GM12878 (cell line): ENCODE data around the gene REV3L.

Experiments
- ATF2 ChIP-seq: IDR thresholded peaks from 2 replicates; pipeline ENCODE4 v1.6.1; 2012; ENCODE audit warnings: low read length, inconsistent platforms
- CREB1 ChIP-seq: IDR thresholded peaks from 2 replicates; pipeline ENCODE4 v1.6.1; 2012; ENCODE audit warnings: low read depth, mild to moderate bottlenecking, inconsistent platforms
- CTCF ChIP-seq, 3 experiments: IDR thresholded peaks in 2 of 3; conservative IDR thresholded peaks in 1 of 3; 2 replicates each; pipeline ENCODE4 v1.5.1; 2011; ENCODE audit warnings: low read depth in 3 of 3, low read length in 3 of 3, mild to moderate bottlenecking in 3 of 3, control low read depth in 2 of 3, moderate library complexity in 2 of 3, inconsistent platforms in 1 of 3, mixed read lengths in 1 of 3; ENCODE audit not compliant: control insufficient read depth in 2 of 3, insufficient read depth in 1 of 3; ENCODE audit errors: extremely low read depth in 1 of 3
- POLR2AphosphoS5 ChIP-seq: IDR thresholded peaks from 2 replicates; pipeline ENCODE4 v1.6.1; 2011; ENCODE audit warnings: mild to moderate bottlenecking, low read length, inconsistent platforms
- SMAD5 ChIP-seq: IDR thresholded peaks from 2 replicates; pipeline ENCODE4 v1.6.1; 2016; ENCODE audit warnings: antibody characterized with exemption, low read depth

- no peak for TF ChIP-seq CTCF (IDR thresholded peaks at IDR 0.05 in 2 of 3, conservative IDR thresholded peaks at IDR 0.05 in 1 of 3; ENCODE audit: control insufficient read depth in 2 of 3, extremely low read depth in 1 of 3, insufficient read depth in 1 of 3, low read depth in 3 of 3, low read length in 3 of 3)
- TF ChIP-seq CREB1 = no peak
- no peak for TF ChIP-seq POLR2AphosphoS5
- TF ChIP-seq ATF2 = no peak
- no peak for TF ChIP-seq SMAD5
Observed at GRCh38 chr6:111503194-111503593, 20.2 kb upstream of the REV3L start.
